Activated CD8-positive, alpha-beta memory T cell treated with anti-CD3 and anti-CD28 coated beads, Interleukin-2, amount 50 U/mL, for 1 hour (primary cell): Measurements from ENCODE around the gene UBXN7.
"Not testable (repeated sequence)": the region's sequence is repeated elsewhere in the genome, so short reads cannot be mapped to it uniquely, and the experiment has no call there.

Source experiments
- DNase-seq: peaks from one replicate; pipeline ENCODE4 v3.0.0-alpha.2; 2020; ENCODE audit errors: extremely low read depth

UBXN7 gene

GRCh38 chr3:196419386-196419785, 12.8 kb downstream of the UBXN7 start:
- no peak for DNase-seq

DNA sequence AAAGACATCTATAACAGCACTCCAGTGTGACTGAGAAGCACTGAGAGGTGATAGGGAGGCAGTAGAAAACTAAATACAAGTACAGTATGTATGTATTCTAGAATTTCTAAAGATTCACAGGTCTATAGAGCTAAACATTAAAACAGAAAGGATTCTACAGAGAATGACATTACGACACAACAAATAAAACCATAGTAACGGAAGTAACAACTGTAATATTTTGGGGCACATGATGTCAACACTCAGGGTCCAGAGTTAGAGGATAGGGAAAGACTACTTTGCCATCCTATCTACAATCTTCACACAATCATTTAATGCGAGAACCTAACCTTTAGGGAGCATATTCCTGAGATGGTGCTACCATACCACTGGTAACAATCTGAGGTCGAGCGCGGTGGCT, 13.6 kb downstream of the UBXN7 start:
- no peak for DNase-seq

DNA sequence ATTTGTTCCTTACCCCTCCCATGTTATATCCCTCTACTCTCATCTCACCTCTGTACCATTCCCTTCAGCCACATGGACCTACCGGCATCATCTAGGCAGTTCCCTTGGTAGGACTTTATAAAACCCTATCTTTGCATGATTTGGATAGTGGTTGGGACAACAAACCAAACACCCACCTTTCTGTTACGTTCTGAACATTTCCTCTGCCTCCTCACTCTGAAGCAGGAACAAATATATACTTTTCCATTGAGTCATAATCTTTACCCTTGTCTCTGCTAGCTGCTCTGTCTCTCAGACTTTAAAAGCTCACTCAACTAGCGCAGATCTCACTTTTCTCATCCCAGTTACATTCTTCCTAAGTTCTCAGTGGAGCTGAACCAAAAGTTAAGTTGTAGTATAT, 17.8 kb downstream of the UBXN7 start:
- no peak for DNase-seq

DNA sequence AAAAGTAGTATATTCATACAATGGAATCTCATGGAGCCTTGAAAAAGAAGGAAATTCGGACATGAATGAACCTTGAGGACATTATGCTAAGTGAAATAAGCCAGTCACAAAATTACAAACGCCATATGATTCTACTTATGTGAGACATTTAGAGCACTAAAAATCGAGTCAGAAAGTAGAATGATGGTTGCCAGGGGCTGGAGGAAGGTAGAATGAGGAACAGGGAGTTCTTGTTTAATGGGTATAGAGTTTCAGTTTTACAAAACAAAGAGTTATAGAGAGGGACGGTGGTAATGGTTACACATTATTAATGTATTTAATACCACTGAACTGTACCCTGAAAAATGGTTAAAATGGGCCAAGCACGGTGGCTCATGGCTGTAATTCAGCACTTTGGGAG, 19.5 kb downstream of the UBXN7 start:
- no peak for DNase-seq

DNA sequence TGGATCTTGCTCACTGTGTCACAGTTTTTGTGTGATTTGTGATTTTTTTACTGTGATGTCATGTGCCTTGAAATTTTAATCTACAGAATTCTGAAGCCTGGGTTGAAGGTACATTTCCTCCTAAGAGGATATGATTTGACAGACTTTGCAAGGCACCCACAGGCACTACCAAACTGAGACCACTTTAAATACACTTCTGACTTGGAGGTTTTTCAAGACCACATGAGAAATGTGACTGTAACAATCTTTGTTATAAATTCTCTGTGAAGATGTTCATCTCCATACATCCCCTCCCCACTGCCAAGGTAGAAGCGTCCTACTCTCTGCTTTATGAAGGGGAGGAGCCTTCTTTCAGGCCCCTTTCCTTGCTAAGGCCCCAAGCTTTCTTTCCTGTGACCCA, 22.8 kb downstream of the UBXN7 start:
- DNase-seq = no peak

GRCh38 chr3:196408565-196409300, 23.5 kb downstream of the UBXN7 start:
- no peak for DNase-seq

- no peak for DNase-seq
Measured at GRCh38 chr3:196406811-196407470, 25.3 kb downstream of the UBXN7 start.

DNA sequence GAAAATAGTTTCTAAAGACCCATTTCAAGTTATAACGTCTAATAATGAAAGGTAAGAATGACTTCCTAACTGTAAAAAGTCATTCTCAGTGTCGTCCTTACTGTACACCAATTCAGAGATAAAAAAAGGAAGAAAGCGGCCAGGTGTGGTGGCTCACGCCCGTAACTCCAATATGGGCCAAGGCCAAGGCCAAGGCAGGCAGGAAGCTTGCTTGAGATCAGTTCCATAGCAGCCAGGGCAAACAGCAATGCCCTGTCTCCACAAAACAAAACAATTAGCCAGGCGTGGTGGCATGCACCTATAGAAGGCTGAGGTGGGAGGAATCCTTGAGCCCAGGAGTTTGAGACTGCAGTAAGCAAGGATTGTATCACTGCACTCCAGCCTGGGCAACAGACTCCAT, 31.9 kb downstream of the UBXN7 start:
- no peak for DNase-seq

- DNase-seq = no peak
Measured at GRCh38 chr3:196399485-196399945, 32.7 kb downstream of the UBXN7 start.

DNA sequence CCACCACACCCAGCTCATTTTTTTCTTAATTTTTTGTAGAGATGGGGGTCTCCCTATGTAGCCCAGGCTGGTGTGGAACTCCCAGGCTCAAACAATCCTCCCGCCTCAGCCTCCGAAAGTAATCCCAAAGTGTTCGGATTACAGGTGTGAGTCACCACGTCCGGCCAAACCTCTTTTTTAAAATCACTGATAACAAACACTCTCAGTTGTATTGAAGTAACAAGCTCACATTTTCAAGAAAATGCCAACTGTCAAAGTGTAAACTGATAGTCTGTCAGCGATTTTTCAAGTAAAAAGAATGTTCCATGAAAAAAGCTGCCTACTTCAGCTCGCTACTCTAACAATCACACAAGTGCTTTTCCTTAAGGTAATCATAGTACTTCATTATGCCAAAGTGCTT, 33.4 kb downstream of the UBXN7 start:
- no peak for DNase-seq

GRCh38 chr3:196397941-196398340, 34.3 kb downstream of the UBXN7 start:
- no peak for DNase-seq

DNA sequence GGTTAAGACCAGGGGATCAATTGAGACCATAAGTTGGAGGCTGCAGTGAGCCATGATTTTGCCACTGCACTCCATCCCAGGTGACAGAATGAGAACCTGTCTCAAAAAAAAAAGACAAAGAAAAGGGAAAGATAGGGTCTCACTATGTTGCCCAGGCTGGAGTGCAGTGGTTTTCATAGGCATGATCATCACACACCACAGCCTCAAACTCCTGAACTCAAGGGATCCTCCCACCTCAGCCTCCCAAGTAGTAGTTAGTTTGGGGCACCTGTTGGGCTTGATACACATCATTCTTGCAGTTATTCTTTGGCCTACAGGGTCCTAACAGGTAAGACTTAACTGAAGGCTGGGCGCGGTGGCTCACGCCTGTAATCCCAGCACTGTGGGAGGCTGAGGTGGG, 42.1 kb downstream of the UBXN7 start:
- DNase-seq = no peak

- no peak for DNase-seq
Measured at GRCh38 chr3:196388956-196389355, 43.3 kb downstream of the UBXN7 start.

- not testable (repeated sequence) for DNase-seq
Measured at GRCh38 chr3:196387941-196388340, 44.3 kb downstream of the UBXN7 start.

- DNase-seq = not testable (repeated sequence)
Measured at GRCh38 chr3:196386797-196387196, 45.4 kb downstream of the UBXN7 start.

GRCh38 chr3:196386034-196386433, 46.2 kb downstream of the UBXN7 start:
- not testable (repeated sequence) for DNase-seq

- DNase-seq = not testable (repeated sequence)
Measured at GRCh38 chr3:196385446-196385845, 46.8 kb downstream of the UBXN7 start.

- no peak for DNase-seq
Measured at GRCh38 chr3:196378146-196378841, 53.9 kb downstream of the UBXN7 start.

DNA sequence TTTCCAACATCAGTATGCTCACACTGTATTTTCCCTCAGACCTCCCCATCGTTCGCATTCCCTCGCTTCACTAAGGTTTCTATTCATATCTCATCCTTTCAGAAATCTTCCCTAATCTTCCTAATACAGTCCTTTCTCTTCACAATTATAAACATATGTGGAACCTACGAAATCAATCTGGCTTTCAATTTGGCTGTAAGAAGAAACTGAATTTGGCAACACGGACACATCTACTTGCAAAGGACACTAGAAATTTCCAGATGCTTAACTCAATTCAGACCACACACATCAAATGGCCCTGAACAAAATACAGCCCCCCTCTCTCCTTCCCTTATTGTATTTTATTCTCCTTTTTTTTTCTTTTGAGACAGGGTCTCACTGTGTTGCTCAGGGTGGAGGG, 54.9 kb downstream of the UBXN7 start:
- no peak for DNase-seq

DNA sequence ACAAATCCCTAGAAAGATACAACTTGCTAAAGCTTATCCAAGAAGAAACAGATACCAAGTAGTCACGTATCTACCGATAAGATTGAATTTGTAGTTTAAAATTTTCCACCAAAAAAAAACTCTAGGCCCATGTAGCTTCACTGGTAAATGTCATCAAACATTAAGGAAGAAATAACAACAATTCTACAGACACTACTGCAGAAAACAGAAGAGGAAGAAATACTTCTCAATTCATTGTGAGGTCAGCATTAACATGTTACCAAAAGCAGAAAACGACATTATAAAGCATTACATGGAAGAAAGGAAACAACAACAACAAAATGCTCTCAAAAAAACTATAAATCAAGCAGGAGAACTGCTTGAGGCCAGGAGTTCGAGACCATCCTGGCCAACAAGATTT, 66.5 kb downstream of the UBXN7 start:
- DNase-seq = no peak

DNA sequence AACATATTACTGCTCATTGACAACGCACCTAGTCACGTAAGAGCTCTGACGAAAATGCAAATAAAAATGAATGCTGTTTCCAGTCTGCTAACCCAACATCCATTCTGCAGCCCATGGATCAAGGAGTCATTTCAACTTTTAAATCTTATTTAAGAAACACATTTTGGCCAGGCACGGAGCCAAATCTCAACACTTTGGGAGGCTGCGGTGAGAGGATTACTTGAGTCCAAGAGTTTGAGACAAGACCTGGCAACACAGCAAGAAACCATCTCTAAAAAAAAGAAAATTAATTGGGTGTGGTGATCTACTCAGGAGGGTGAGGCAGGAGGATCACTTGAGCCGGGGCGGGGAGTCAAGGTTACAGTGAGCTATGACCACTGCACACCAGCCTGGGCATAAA, 71.6 kb downstream of the UBXN7 start:
- DNase-seq = no peak

DNA sequence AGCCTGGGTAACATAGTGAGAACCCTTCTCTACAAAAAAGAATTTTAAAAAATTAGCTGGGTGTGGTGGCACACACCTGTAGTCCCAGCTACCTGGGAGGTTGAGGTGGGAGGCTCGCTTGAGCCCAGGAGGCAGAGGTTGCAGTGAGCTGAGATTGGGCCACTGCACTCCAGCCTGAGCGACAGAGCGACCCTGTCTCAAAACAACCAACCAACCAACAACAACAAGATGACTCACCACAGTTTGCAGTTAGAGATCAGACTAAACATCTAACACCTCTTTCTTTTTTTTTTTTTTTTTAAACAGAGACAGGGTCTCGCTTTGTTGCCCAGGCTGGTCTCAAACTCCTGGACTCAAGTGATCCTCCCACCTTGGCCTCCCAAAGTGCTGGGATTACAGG, 73.7 kb downstream of the UBXN7 start:
- not testable (repeated sequence) for DNase-seq

GRCh38 chr3:196357905-196358304, 74.3 kb downstream of the UBXN7 start:
- no peak for DNase-seq
